ENCODE results near the gene CDKAL1.

DNA sequence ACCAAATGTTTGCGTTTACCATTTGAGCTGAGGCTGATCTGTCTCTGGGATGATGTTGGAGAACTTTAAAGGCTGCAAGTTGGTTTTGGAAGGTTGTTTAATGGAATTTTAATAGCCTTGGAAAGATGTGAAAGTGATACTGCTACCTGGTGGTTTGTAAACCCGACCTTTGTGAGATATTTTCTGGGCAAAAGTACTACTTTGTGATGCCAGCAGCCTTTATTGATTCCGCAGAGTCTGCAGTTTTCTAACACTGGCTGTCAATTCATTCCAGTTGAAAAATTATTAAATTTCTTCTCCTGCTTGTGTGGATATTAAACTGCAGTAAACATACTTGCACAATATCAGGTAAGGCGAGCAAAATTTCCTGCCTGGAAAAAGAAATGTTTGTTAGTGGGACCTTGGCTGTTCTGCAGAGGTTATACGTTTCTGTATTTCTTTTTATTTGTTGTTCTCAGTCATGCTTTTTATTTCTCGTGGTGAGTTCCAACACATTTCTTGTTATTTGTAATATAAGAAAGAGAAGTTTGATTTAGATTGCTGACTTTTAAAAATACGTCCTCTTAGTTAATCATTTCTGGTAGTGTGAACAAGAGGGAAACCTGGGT is 322.5 kb downstream of the CDKAL1 start:
- TF ChIP-seq, protein P1, sequence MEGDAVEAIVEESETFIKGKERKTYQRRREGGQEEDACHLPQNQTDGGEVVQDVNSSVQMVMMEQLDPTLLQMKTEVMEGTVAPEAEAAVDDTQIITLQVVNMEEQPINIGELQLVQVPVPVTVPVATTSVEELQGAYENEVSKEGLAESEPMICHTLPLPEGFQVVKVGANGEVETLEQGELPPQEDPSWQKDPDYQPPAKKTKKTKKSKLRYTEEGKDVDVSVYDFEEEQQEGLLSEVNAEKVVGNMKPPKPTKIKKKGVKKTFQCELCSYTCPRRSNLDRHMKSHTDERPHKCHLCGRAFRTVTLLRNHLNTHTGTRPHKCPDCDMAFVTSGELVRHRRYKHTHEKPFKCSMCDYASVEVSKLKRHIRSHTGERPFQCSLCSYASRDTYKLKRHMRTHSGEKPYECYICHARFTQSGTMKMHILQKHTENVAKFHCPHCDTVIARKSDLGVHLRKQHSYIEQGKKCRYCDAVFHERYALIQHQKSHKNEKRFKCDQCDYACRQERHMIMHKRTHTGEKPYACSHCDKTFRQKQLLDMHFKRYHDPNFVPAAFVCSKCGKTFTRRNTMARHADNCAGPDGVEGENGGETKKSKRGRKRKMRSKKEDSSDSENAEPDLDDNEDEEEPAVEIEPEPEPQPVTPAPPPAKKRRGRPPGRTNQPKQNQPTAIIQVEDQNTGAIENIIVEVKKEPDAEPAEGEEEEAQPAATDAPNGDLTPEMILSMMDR (IDR thresholded peaks at IDR 0.05) = no peak
- no peak for TF ChIP-seq POLR2AphosphoS5 (IDR thresholded peaks at IDR 0.05; ENCODE audit: insufficient read depth in 1 of 2, low read depth in 1 of 2)
- TF ChIP-seq POLR2A (IDR thresholded peaks at IDR 0.05) = no peak

All from vagina (tissue), 2 donors.